Measurements from ENCODE around the gene PTPRU.

DNA sequence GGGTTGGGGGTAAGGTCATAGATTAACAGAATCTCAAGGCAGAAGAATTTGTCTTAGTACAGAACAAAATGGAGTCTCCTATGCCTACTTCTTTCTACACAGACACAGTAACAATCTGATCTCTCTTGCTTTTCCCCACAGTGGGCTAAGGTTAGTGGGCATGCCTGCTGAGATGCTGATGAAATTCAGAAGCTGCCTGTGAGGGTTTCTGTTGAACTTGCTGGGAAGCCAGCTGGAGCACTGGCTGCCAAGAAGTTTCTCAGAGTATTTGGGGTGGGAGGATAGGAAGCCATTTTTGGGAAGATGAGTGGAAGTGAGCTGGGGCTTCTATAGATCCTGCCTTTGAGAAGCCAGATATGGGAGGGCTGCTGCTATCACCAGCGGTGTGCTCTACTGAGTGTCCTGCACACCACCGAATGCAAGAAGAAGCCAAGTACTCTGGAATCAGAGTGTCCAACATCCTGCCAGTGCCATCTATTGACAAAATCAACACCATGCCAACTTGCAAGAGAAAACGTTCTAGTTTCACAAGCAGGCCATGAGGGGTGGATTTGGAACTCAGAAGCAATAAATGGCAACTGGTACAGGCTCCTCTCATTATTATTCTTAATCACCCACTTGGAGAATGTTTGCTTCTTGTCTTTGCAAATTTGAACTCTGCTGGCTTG lies 102.7 kb downstream of the PTPRU start:
- TF ChIP-seq GATA2 (IDR thresholded peaks at IDR 0.05; ENCODE audit: low read depth, low read length) (no peak), GATA3 (IDR thresholded peaks at IDR 0.05; ENCODE audit: low read depth, low read length) (no peak)
